ENCODE data around the gene FBN3.

GRCh38 chr19:8090950-8091349 lies 58.4 kb downstream of the FBN3 start:
- TF ChIP-seq, protein P1, sequence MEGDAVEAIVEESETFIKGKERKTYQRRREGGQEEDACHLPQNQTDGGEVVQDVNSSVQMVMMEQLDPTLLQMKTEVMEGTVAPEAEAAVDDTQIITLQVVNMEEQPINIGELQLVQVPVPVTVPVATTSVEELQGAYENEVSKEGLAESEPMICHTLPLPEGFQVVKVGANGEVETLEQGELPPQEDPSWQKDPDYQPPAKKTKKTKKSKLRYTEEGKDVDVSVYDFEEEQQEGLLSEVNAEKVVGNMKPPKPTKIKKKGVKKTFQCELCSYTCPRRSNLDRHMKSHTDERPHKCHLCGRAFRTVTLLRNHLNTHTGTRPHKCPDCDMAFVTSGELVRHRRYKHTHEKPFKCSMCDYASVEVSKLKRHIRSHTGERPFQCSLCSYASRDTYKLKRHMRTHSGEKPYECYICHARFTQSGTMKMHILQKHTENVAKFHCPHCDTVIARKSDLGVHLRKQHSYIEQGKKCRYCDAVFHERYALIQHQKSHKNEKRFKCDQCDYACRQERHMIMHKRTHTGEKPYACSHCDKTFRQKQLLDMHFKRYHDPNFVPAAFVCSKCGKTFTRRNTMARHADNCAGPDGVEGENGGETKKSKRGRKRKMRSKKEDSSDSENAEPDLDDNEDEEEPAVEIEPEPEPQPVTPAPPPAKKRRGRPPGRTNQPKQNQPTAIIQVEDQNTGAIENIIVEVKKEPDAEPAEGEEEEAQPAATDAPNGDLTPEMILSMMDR (conservative IDR thresholded peaks at IDR 0.05 in 1 of 2, IDR thresholded peaks at IDR 0.05 in 1 of 2; ENCODE audit: extremely low read depth in 1 of 2, insufficient read depth in 1 of 2, low read depth in 1 of 2, low read length in 2 of 2), result no peak
- TF ChIP-seq EZH2 (IDR thresholded peaks at IDR 0.05; ENCODE audit: borderline replicate concordance, low read length), result no peak

Data from mammary epithelial cell (primary cell).